GM18909 (cell line): ENCODE measurements around the gene ASB1.

Experiments used
- ATAC-seq: cut with Tn5 transposase; IDR thresholded peaks from one replicate; pipeline ENCODE4 v1.9.1; 2021; ENCODE audit warnings: mild to moderate bottlenecking; ENCODE audit not compliant: unreplicated experiment, poor library complexity

The ASB1 gene

GRCh38 chr2:238422285-238422684 lies 4.4 kb upstream of the ASB1 start:
- ATAC-seq: no peak

GRCh38 chr2:238422940-238423339 lies 3.8 kb upstream of the ASB1 start:
- ATAC-seq: no peak

DNA sequence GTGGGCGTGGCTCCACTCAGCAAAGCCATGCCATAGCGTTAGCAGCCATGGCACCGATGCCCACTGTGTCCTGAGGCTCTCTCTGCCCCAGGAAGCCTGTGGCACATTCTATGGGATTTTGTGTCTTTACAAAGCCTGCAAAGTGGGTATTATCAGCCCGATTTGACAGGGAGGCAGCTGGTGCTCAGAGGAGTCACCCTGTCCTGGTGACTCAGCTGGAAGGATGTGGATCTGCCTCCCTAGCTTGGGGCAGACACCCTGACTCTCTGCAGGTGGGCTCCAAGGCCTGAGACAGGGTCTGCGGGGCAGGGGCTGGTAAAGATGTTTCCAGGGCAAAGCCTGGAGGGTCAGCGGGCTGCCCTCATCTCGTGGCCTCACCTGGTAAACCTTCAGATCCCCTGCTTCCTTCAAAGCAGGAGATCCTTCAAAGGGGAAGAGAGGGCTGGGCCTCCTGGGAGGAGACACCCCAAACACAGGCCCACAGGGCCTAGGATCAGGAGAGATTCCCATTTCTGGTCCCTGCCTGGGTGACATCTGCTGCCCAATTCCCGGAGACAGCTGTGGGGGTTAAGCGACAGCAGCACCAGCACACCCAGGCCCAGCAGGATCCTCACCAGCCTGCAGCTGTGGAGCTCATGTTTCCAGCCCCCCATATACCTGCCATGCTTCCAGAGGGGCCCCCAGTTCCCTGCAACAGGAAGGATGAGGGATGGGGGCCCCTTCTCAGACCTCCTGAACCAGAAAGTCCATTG lies 3.0 kb upstream of the ASB1 start:
- no peak for ATAC-seq

GRCh38 chr2:238424313-238424700 lies 2.4 kb upstream of the ASB1 start:
- no peak for ATAC-seq

- ATAC-seq: no peak
Measured at GRCh38 chr2:238425505-238425978, 1.2 kb upstream of the ASB1 start.

GRCh38 chr2:238425979-238426567 lies 654 bp upstream of the ASB1 start:
- ATAC-seq: peak; percentile 13

- ATAC-seq: peak; percentile 7
Measured at GRCh38 chr2:238427435-238428162, 872 bp downstream of the ASB1 start.

DNA sequence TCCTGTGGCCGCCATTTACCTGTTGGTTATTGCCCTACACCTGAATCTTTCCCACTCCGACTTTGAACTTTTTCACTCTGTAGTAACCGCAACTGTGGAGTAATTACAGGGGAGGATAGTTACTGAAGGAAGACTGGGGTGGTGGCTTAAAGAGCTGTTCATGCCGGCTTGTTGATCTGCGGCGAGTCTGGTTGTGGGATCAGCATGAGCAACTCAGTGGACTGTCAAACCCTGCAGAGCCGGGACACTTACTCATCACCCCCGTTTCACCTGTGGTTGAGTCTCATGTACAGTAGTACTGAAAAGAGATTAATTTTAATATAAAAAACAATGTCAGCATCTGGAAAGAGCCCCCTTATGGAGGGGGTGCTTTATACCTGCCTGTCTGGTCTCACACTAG lies 2.1 kb downstream of the ASB1 start:
- no peak for ATAC-seq

- no peak for ATAC-seq
Measured at GRCh38 chr2:238430781-238431180, 4.1 kb downstream of the ASB1 start.

GRCh38 chr2:238431456-238431855 lies 4.7 kb downstream of the ASB1 start:
- no peak for ATAC-seq

DNA sequence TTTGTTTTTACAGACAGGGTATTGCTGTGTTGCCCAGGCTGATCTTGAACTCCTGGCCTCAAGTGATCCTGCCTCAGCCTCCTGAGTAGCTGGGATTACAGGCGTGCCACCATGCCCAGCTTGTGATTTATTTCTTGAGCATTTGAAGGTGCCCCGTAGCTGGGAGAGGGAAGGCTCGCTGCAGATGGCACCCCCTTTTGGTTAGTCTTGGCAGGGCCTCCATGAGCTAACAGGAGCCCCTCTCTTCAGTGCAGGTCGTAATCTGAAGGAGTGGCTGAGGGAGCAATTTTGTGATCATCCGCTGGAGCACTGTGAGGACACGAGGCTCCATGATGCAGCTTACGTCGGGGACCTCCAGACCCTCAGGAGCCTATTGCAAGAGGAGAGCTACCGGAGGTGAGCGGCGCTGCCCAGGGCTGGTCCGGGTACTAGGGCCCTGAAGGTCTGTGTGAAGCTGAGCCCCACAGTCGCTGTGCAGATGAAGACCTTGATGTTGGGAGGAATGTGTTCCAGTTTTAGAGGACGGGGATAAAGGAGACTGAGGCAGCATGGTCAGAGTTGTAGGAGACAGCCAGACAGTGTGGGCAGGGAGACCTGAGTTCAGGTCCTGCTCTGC lies 6.7 kb downstream of the ASB1 start:
- ATAC-seq: no peak

DNA sequence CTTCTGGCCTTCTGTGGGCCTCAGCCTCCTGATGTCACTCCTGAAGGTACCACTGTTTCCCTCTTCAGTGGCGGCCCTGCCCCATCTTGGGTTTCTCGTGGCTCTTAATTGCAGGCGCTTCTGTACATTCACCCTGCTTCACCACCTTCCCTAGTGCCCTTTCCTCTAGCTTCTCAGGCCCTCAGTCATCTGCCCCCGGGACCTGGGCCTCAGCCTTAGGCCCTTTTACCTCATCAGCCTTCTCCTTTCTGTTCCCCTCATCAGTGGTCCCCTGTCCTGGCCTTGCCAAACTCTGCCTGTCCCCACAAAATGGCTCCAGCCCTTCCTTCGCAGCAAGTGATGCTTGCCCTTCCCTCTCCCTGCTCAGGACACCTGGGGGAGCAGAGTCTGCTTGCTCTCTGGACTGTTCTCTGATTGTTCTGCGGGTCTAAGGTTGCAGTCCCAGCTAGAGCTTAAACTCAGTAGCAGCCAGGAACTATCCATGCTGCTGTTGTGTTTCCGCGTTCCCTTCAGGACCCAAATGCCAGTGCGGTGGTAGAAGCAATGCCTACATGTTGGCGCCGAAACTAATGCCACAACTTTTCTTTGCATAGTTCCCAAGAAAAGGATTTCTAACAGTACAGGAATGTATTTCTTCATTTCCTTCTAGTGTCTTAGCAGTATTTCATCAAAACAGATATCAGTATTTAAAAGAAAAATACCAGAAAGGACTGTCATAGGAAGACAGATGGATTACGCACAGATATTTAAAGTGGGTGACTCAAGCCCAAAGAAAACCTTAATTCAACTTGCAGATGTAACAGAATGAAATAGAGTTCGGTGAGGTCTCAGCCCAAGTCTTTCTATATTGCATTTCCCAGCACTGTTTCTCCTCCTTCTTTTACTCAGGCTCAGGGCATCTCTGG lies 7.5 kb downstream of the ASB1 start:
- ATAC-seq: no peak

- no peak for ATAC-seq
Measured at GRCh38 chr2:238434846-238435751, 8.4 kb downstream of the ASB1 start.

GRCh38 chr2:238435752-238436096 lies 9.0 kb downstream of the ASB1 start:
- ATAC-seq: no peak

GRCh38 chr2:238438856-238439849 lies 12.4 kb downstream of the ASB1 start:
- no peak for ATAC-seq

DNA sequence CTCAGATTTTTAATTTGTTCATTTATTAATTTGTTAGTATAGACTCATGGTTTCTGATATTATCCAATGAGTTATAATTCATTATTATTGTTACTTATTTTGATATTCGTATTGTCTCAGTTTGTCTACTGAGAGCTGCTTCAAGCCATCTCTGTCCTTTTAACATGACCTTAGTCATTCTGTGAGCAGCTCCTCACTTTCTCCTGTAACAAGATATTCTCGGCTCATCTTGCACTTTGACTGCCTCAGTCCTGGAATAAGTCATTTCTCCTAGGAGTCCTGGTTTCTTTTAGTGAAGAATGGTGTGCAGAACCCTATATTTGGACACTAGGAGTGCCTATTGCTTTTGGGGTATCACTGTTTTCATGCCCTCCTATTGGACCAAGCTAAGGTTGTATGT lies 13.2 kb downstream of the ASB1 start:
- ATAC-seq: no peak

DNA sequence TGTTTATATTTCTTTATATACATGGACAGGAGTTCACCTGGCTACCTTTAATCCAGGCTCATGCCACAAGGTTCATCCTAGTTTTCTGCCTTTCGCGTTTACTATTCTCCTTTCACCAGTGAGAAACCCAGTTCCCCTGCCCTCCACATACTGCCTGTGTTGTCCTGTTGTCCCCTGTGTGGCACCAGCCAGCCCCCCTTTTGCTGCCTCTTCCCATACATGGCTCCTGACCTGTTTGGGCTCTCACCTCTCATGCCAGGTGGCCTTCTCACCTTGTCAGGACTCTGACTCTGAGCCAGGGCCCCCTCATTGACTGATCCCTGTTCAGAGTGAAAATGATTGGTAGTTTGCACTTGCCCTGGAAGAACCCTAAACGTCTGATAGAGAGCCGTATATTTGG lies 13.6 kb downstream of the ASB1 start:
- ATAC-seq: no peak

DNA sequence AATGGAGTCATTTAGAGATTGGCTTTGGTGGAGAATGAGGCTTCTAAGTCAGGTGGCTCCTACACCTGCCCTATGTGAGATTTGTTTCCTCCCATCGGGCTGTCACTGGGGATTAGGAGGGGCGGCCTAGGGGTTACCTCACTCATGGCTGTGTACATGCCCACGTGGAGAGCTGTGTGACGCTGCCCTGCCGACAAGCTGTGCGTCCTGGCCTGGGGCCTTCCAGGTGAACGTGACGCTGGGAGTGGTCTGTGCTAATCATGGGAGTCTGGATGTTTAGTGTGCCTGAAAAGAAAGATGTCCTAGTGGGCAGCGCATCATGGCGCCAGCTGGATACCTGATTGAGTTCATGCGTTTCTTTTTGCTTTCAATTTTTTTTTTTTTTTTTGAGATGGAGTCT lies 14.0 kb downstream of the ASB1 start:
- no peak for ATAC-seq
